Measurements from ENCODE around the gene CUX1. TPM values are rescaled to one million over a fixed set of nuclear protein-coding genes. Genes with fewer than 3 reads are reported as not detected.

CUX1 gene
- total RNA-seq, 3 donors from 2014 or later: 85.2 to 167 (median 120) TPM

DNA sequence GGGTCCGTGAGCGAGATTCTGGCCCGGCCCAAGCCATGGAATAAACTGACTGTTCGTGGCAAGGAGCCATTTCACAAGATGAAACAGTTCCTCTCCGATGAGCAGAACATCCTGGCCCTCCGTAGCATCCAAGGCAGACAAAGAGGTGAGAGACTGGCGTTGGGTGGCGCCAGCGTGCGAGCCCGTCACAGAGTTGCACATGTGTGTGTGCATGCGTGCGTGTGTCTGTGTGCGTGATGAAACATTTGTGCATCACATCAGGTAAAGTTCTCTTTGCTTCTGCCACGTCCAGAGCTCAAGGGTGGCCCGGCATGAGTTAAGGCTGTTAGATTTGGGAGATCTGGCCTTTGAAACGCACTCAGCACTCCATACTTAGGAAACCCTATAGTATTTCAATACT lies 379.7 kb downstream of the CUX1 start:
- Histone ChIP-seq H3K36me3 (ENCODE audit: low read depth) (no peaks in the 10 kb centered on the region), H3K4me1 (ENCODE audit: low read depth) (no peaks in the 10 kb centered on the region), H3K9me3 (no peaks in the 10 kb centered on the region), H3K4me3 (no peak overlapping the region)
- TF ChIP-seq, protein P1, sequence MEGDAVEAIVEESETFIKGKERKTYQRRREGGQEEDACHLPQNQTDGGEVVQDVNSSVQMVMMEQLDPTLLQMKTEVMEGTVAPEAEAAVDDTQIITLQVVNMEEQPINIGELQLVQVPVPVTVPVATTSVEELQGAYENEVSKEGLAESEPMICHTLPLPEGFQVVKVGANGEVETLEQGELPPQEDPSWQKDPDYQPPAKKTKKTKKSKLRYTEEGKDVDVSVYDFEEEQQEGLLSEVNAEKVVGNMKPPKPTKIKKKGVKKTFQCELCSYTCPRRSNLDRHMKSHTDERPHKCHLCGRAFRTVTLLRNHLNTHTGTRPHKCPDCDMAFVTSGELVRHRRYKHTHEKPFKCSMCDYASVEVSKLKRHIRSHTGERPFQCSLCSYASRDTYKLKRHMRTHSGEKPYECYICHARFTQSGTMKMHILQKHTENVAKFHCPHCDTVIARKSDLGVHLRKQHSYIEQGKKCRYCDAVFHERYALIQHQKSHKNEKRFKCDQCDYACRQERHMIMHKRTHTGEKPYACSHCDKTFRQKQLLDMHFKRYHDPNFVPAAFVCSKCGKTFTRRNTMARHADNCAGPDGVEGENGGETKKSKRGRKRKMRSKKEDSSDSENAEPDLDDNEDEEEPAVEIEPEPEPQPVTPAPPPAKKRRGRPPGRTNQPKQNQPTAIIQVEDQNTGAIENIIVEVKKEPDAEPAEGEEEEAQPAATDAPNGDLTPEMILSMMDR (IDR thresholded peaks at IDR 0.05): no peak
- ATAC-seq (no peak), DNase-seq (no peak)
- intact Hi-C loops (cut with DNase I, micrococcal nuclease): no loop called here

DNA sequence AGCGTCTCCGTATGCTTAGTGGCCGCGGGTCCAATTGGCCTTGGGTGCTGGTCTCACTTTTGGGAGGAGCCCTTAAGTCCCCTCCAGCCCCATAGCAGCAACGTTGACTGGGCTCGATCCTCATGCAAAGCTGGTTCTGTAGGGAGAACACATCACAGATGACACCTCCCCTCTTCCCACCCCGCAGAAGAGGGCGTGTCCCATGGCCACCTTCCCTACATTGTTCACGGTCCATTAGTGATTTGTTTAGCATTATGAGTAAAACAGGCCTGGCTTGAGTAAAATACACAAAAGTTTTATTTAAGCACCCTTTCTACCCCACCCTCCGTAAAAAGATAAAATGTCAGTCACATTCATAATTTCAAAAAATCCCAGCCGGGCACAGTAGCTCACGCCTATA lies 380.2 kb downstream of the CUX1 start:
- H3K36me3 ChIP-seq (ENCODE audit: low read depth): no peaks in the 10 kb centered on the region
- no peak for ATAC-seq
- no peaks in the 10 kb centered on the region for H3K9me3 ChIP-seq
- intact Hi-C loops (cut with DNase I, micrococcal nuclease): no loop called here
- TF ChIP-seq, protein P1 (IDR thresholded peaks at IDR 0.05): no peak
- no peak for DNase-seq
- H3K4me3 ChIP-seq: no peak overlapping the region
- H3K4me1 ChIP-seq (ENCODE audit: low read depth): no peaks in the 10 kb centered on the region

- Histone ChIP-seq H3K4me1 (ENCODE audit: low read depth) (no peaks in the 10 kb centered on the region), H3K9me3 (no peaks in the 10 kb centered on the region), H3K4me3 (no peak overlapping the region), H3K36me3 (ENCODE audit: low read depth) (no peaks in the 10 kb centered on the region)
- no peak for DNase-seq
- no peak for ATAC-seq
- intact Hi-C loops (cut with DNase I, micrococcal nuclease): no loop called here
- TF ChIP-seq, protein P1 (IDR thresholded peaks at IDR 0.05): no peak
Measured at GRCh38 chr7:102198417-102198956, 381.1 kb downstream of the CUX1 start.

- ATAC-seq: no peak
- intact Hi-C loops (cut with DNase I, micrococcal nuclease): no loop called here
- no peaks in the 10 kb centered on the region for H3K36me3 ChIP-seq (ENCODE audit: low read depth)
- no peaks in the 10 kb centered on the region for H3K4me1 ChIP-seq (ENCODE audit: low read depth)
- H3K9me3 ChIP-seq: no peaks in the 10 kb centered on the region
- no peak overlapping the region for H3K4me3 ChIP-seq
- no peak for DNase-seq
- TF ChIP-seq, protein P1 (IDR thresholded peaks at IDR 0.05): no peak
Measured at GRCh38 chr7:102201576-102201975, 384.1 kb downstream of the CUX1 start.

- no peak for DNase-seq
- TF ChIP-seq, protein P1 (IDR thresholded peaks at IDR 0.05): no peak
- no peak for ATAC-seq
- Histone ChIP-seq H3K4me3 (no peak overlapping the region), H3K9me3 (no peaks in the 10 kb centered on the region), H3K36me3 (ENCODE audit: low read depth) (no peaks in the 10 kb centered on the region), H3K4me1 (ENCODE audit: low read depth) (no peaks in the 10 kb centered on the region)
- intact Hi-C loops (cut with DNase I, micrococcal nuclease): no loop called here
Measured at GRCh38 chr7:102202556-102202955, 385.1 kb downstream of the CUX1 start.

DNA sequence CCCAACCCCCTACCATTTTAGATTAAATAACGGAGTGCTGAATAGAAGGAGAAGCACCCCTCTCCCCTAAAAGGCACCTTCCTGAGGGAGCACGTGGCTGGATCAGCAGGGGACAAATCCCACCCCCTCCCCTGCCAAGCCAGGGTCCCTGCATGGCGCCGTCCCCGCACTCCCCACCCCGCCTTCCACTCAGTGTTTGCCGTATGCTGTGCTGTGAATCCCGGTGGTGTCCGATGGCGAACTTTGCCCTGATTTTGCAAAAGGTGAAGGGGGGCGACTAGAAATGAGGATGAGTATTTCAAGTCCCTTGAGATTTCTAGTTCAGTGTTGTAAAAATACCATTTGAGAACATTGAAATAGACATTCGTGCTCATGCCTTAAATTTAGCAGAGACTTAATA lies 385.8 kb downstream of the CUX1 start:
- H3K4me3 ChIP-seq: no peak overlapping the region
- no peaks in the 10 kb centered on the region for H3K9me3 ChIP-seq
- H3K36me3 ChIP-seq (ENCODE audit: low read depth): no peaks in the 10 kb centered on the region
- no peak for ATAC-seq
- H3K4me1 ChIP-seq (ENCODE audit: low read depth): no peaks in the 10 kb centered on the region
- intact Hi-C loops (cut with DNase I, micrococcal nuclease): no loop called here
- TF ChIP-seq, protein P1 (IDR thresholded peaks at IDR 0.05): no peak
- no peak for DNase-seq

Measured in mucosa of descending colon (tissue), 3 donors.